ENCODE results near the gene ATP5PB. TPM values are rescaled to one million over a fixed set of nuclear protein-coding genes. Genes with fewer than 3 reads are reported as not detected.

Gene ATP5PB
- total RNA-seq, 1 experiment from 2014 or later, result 323 TPM

DNA sequence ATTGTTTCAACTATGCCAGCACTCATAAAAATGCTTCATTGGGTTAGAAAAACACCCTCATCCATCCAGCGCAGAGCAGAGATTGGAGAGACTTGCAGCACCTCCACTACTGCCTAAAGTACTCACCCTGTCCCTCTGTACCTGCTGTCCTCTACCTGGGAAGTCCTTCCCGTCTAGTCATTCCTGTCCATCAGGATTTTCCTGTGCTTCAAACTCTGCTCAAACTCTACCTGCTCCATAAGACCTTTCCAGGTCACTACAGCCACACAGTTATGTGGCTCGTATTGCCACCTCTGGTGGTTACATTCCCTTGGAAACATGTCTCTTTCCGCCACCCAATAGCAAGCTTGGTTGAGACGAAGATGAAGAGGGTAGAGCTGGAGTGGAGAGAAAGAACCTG is 28.9 kb upstream of the ATP5PB start:
- POLR2A ChIA-PET, result no interaction called here
- H3K4me1 ChIP-seq (ENCODE audit: control insufficient read depth in 1 of 2, insufficient read depth in 2 of 2, low read length in 2 of 2), result no peaks in the 10 kb centered on the region
- H3K36me3 ChIP-seq (ENCODE audit: control insufficient read depth in 1 of 2, insufficient read depth in 2 of 2, low read length in 2 of 2), result no peaks in the 10 kb centered on the region
- no peaks in the 10 kb centered on the region for H3K27me3 ChIP-seq (ENCODE audit: insufficient read depth, low read length)
- no peak overlapping the region for H2AFZ ChIP-seq (ENCODE audit: low read depth, low read length, poor library complexity, severe bottlenecking)
- no TSS peak for BruUV-seq (replicated peaks)
- ATAC-seq (no peak), DNase-seq (ENCODE audit: low read depth, low spot score) (no peak)
- H3K4me2 ChIP-seq (ENCODE audit: low read length), result no peak overlapping the region
- H3K9me2 ChIP-seq (ENCODE audit: insufficient read depth), result no peaks in the 10 kb centered on the region
- H3K27ac ChIP-seq (ENCODE audit: low read depth, low read length), result no peak overlapping the region
- TF ChIP-seq RAD21 (IDR thresholded peaks at IDR 0.05; ENCODE audit: low read depth), result no peak
- no peak for TF ChIP-seq ZNF274 (IDR thresholded peaks at IDR 0.05; ENCODE audit: low read depth, low read length)
- no peak for TF ChIP-seq TCF7L2 (IDR thresholded peaks at IDR 0.05; ENCODE audit: borderline replicate concordance, extremely low read depth, insufficient read depth, insufficient read length)
- TF ChIP-seq CBX3 (IDR thresholded peaks at IDR 0.05; ENCODE audit: low read depth), result no peak
- TF ChIP-seq YY1 (IDR thresholded peaks at IDR 0.05; ENCODE audit: extremely low read depth, insufficient replicate concordance, low read depth, low read length), result no peak
- no peak for TF ChIP-seq POLR2A (IDR thresholded peaks at IDR 0.05; ENCODE audit: borderline replicate concordance, extremely low read depth, insufficient read depth, insufficient read length)
- TF ChIP-seq ELF1 (IDR thresholded peaks at IDR 0.05; ENCODE audit: borderline replicate concordance, low read depth), result no peak
- TF ChIP-seq JUND (IDR thresholded peaks at IDR 0.05), result no peak
- TF ChIP-seq EZH2 (IDR thresholded peaks at IDR 0.05), result no peak
- no peak for TF ChIP-seq EZH2phosphoT487 (IDR thresholded peaks at IDR 0.05; ENCODE audit: borderline replicate concordance)
- TF ChIP-seq, protein P1, sequence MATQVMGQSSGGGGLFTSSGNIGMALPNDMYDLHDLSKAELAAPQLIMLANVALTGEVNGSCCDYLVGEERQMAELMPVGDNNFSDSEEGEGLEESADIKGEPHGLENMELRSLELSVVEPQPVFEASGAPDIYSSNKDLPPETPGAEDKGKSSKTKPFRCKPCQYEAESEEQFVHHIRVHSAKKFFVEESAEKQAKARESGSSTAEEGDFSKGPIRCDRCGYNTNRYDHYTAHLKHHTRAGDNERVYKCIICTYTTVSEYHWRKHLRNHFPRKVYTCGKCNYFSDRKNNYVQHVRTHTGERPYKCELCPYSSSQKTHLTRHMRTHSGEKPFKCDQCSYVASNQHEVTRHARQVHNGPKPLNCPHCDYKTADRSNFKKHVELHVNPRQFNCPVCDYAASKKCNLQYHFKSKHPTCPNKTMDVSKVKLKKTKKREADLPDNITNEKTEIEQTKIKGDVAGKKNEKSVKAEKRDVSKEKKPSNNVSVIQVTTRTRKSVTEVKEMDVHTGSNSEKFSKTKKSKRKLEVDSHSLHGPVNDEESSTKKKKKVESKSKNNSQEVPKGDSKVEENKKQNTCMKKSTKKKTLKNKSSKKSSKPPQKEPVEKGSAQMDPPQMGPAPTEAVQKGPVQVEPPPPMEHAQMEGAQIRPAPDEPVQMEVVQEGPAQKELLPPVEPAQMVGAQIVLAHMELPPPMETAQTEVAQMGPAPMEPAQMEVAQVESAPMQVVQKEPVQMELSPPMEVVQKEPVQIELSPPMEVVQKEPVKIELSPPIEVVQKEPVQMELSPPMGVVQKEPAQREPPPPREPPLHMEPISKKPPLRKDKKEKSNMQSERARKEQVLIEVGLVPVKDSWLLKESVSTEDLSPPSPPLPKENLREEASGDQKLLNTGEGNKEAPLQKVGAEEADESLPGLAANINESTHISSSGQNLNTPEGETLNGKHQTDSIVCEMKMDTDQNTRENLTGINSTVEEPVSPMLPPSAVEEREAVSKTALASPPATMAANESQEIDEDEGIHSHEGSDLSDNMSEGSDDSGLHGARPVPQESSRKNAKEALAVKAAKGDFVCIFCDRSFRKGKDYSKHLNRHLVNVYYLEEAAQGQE (IDR thresholded peaks at IDR 0.05; ENCODE audit: low read depth), result no peak
- no peak for TF ChIP-seq POLR2AphosphoS5 (IDR thresholded peaks at IDR 0.05; ENCODE audit: low read depth, low read length)
- no peak overlapping the region for H3K4me3 ChIP-seq (replicated peaks in 1 of 2; ENCODE audit: low read depth in 1 of 2, low read length in 2 of 2)
- H3K79me2 ChIP-seq (ENCODE audit: insufficient read depth, low read length), result no peaks in the 10 kb centered on the region
- H4K20me1 ChIP-seq (ENCODE audit: insufficient read depth), result no peaks in the 10 kb centered on the region
- H3K9ac ChIP-seq (ENCODE audit: low read length), result no peak overlapping the region
- CTCF ChIA-PET, result no interaction called here
- intact Hi-C loops (cut with micrococcal nuclease), result no loop called here
- H3K9me3 ChIP-seq (ENCODE audit: control insufficient read depth in 1 of 2, insufficient read depth in 1 of 2, low read depth in 1 of 2, low read length in 2 of 2), result no peaks in the 10 kb centered on the region
- RAD21 ChIA-PET (ENCODE audit: low non-redundant PET in 1 of 2, low total read pairs in 2 of 2, uncharacterized antibody in 2 of 2, unreplicated experiment in 2 of 2), result no interaction called here

Data from HCT116 (cell line).